ENCODE measurements around the gene MRFAP1L1. TPM values are rescaled to one million over a fixed set of nuclear protein-coding genes. Genes with fewer than 3 reads are reported as not detected.
A peak's percentile ranks its signal among the peaks of the same experiment; 100 is the strongest.

Gene MRFAP1L1
- polyA plus RNA-seq, 1 donor (not counting 4 experiments of a cell fraction or from before 2014, with no cell fraction given), result 77.9 TPM

DNA sequence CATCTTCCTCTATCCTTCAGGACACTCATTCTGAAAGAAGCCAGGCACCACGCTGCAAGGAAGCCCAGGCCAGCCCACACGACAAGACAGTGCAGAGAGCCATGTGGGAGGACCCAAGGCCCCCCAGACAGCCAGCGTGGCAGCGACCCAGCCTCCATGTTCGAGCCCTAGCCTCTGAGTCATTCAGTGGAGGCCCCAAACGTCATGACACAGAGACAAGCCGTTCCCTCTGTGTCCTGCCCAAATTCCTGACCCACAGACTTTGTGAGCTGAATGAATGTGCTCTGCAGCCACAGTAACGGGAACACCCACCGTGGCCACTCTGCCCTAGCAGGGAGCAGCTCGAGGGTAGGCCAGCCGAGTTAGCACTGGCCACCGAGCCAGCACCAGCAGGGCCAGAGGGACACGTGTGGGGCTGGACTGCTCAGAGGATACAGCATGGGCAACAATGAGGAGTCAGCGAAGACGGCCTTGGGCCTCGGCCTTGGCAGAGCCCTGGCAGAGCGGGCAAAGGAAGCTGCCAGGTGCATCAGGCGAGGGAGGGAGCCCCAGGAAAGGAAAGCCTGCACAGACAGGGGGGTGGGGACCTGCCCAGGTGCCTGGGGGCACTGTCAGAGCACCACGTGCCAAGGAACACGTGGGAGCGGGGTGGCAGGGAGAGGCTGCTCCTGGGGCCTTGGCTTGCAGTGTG, 14.9 kb upstream of the MRFAP1L1 start:
- H3K79me2 ChIP-seq (ENCODE audit: control insufficient read depth, insufficient read depth, low read length), result no peaks in the 10 kb centered on the region
- no peak for TF ChIP-seq EZH2 (IDR thresholded peaks at IDR 0.05; ENCODE audit: low read length)
- TF ChIP-seq, protein P1, sequence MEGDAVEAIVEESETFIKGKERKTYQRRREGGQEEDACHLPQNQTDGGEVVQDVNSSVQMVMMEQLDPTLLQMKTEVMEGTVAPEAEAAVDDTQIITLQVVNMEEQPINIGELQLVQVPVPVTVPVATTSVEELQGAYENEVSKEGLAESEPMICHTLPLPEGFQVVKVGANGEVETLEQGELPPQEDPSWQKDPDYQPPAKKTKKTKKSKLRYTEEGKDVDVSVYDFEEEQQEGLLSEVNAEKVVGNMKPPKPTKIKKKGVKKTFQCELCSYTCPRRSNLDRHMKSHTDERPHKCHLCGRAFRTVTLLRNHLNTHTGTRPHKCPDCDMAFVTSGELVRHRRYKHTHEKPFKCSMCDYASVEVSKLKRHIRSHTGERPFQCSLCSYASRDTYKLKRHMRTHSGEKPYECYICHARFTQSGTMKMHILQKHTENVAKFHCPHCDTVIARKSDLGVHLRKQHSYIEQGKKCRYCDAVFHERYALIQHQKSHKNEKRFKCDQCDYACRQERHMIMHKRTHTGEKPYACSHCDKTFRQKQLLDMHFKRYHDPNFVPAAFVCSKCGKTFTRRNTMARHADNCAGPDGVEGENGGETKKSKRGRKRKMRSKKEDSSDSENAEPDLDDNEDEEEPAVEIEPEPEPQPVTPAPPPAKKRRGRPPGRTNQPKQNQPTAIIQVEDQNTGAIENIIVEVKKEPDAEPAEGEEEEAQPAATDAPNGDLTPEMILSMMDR (optimal IDR thresholded peaks at IDR 0.05 in 1 of 3, IDR thresholded peaks at IDR 0.05 in 1 of 3, conservative IDR thresholded peaks at IDR 0.05 in 1 of 3; ENCODE audit: extremely low read depth in 1 of 3, insufficient read depth in 2 of 3, low read length in 3 of 3), result no peak

DNA sequence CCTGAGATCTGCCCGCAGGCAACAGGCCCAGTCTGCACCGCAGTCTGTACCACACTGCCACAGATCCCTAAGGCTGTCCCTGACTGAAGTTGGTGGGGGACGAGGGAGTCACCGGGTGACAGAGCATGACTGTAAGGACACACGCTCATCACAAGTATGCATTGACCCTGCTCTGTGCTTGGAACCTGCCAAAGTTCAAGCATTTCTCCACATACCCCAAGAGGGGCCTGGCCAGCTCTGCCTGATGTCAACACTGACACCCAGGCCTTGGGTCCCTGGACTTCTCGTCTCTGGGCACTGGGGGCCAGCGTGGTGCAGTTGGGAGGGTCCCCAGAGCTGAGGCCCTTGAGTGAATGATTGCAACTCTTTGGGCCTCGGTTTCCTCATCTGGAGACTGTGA, 14.2 kb upstream of the MRFAP1L1 start:
- DNase-seq (ENCODE audit: low read depth, low spot score), result no peak
- Histone ChIP-seq H3K4me1 (ENCODE audit: control insufficient read depth, extremely low read depth, insufficient read depth, low read length) (peaks cover 12% of the 10 kb centered on the region), H3K27ac (ENCODE audit: control insufficient read depth, insufficient read depth, low read length) (no peak overlapping the region), H4K20me1 (ENCODE audit: control insufficient read depth, extremely low read depth, insufficient read depth, low read length) (no peaks in the 10 kb centered on the region), H3K9ac (ENCODE audit: control insufficient read depth, extremely low read depth, insufficient read depth, low read length) (no peak overlapping the region), H3K27me3 (ENCODE audit: control insufficient read depth, extremely low read depth, insufficient read depth, low read length) (no peaks in the 10 kb centered on the region), H3K36me3 (ENCODE audit: control insufficient read depth in 2 of 2, extremely low read depth in 1 of 2, insufficient read depth in 2 of 2, low read length in 2 of 2) (no peaks in the 10 kb centered on the region), H2AFZ (ENCODE audit: control insufficient read depth, low read length) (no peak overlapping the region), H3K4me3 (ENCODE audit: control insufficient read depth in 2 of 3, extremely low read depth in 1 of 3, insufficient read depth in 2 of 3, low read depth in 1 of 3, low read length in 3 of 3) (no peak overlapping the region), H3K9me1 (ENCODE audit: control insufficient read depth, extremely low read depth, insufficient read depth, low read length) (no peaks in the 10 kb centered on the region), H3K4me2 (ENCODE audit: control insufficient read depth, extremely low read depth, insufficient read depth, low read depth, low read length) (no peak overlapping the region), H3K9me3 (ENCODE audit: control insufficient read depth, low read depth, low read length) (no peaks in the 10 kb centered on the region), H3K79me2 (ENCODE audit: control insufficient read depth, insufficient read depth, low read length) (no peaks in the 10 kb centered on the region)
- FAIRE-seq, result no peak
- no peak for TF ChIP-seq EZH2 (IDR thresholded peaks at IDR 0.05; ENCODE audit: low read length)
- TF ChIP-seq, protein P1 (optimal IDR thresholded peaks at IDR 0.05 in 1 of 3, IDR thresholded peaks at IDR 0.05 in 1 of 3, conservative IDR thresholded peaks at IDR 0.05 in 1 of 3; ENCODE audit: extremely low read depth in 1 of 3, insufficient read depth in 2 of 3, low read length in 3 of 3), result no peak
- dilution Hi-C loops (cut with MboI; ENCODE audit: extremely low pct_ligation_motif_present, low sequenced_read_pairs), result no loop called here

More for the DNA sequence above, 14.9 kb upstream of the MRFAP1L1 start:
- Histone ChIP-seq H3K27me3 (ENCODE audit: control insufficient read depth, extremely low read depth, insufficient read depth, low read length) (no peaks in the 10 kb centered on the region), H4K20me1 (ENCODE audit: control insufficient read depth, extremely low read depth, insufficient read depth, low read length) (no peaks in the 10 kb centered on the region), H3K9me3 (ENCODE audit: control insufficient read depth, low read depth, low read length) (no peaks in the 10 kb centered on the region), H3K9ac (ENCODE audit: control insufficient read depth, extremely low read depth, insufficient read depth, low read length) (no peak overlapping the region), H3K27ac (ENCODE audit: control insufficient read depth, insufficient read depth, low read length) (no peak overlapping the region), H2AFZ (ENCODE audit: control insufficient read depth, low read length) (peak overlapping the region; percentile 70), H3K4me3 (ENCODE audit: control insufficient read depth in 2 of 3, extremely low read depth in 1 of 3, insufficient read depth in 2 of 3, low read depth in 1 of 3, low read length in 3 of 3) (no peak overlapping the region), H3K36me3 (ENCODE audit: control insufficient read depth in 2 of 2, extremely low read depth in 1 of 2, insufficient read depth in 2 of 2, low read length in 2 of 2) (no peaks in the 10 kb centered on the region), H3K9me1 (ENCODE audit: control insufficient read depth, extremely low read depth, insufficient read depth, low read length) (no peaks in the 10 kb centered on the region), H3K4me1 (ENCODE audit: control insufficient read depth, extremely low read depth, insufficient read depth, low read length) (peaks cover 12% of the 10 kb centered on the region), H3K4me2 (ENCODE audit: control insufficient read depth, extremely low read depth, insufficient read depth, low read depth, low read length) (no peak overlapping the region)
- FAIRE-seq (no peak), DNase-seq (ENCODE audit: low read depth, low spot score) (no peak)
- dilution Hi-C loops (cut with MboI; ENCODE audit: extremely low pct_ligation_motif_present, low sequenced_read_pairs), result no loop called here

All from keratinocyte (primary cell).